Iris pigment epithelial cell (primary cell): ENCODE measurements around the gene CEP192.
"Not testable (repeated sequence)": the region's sequence is repeated elsewhere in the genome, so short reads cannot be mapped to it uniquely, and the experiment has no call there.

Experiments used
- DNase-seq: peaks from one replicate; pipeline ENCODE4 v3.0.0-alpha.2; 2011; ENCODE audit warnings: low read depth

The CEP192 gene, protein sequence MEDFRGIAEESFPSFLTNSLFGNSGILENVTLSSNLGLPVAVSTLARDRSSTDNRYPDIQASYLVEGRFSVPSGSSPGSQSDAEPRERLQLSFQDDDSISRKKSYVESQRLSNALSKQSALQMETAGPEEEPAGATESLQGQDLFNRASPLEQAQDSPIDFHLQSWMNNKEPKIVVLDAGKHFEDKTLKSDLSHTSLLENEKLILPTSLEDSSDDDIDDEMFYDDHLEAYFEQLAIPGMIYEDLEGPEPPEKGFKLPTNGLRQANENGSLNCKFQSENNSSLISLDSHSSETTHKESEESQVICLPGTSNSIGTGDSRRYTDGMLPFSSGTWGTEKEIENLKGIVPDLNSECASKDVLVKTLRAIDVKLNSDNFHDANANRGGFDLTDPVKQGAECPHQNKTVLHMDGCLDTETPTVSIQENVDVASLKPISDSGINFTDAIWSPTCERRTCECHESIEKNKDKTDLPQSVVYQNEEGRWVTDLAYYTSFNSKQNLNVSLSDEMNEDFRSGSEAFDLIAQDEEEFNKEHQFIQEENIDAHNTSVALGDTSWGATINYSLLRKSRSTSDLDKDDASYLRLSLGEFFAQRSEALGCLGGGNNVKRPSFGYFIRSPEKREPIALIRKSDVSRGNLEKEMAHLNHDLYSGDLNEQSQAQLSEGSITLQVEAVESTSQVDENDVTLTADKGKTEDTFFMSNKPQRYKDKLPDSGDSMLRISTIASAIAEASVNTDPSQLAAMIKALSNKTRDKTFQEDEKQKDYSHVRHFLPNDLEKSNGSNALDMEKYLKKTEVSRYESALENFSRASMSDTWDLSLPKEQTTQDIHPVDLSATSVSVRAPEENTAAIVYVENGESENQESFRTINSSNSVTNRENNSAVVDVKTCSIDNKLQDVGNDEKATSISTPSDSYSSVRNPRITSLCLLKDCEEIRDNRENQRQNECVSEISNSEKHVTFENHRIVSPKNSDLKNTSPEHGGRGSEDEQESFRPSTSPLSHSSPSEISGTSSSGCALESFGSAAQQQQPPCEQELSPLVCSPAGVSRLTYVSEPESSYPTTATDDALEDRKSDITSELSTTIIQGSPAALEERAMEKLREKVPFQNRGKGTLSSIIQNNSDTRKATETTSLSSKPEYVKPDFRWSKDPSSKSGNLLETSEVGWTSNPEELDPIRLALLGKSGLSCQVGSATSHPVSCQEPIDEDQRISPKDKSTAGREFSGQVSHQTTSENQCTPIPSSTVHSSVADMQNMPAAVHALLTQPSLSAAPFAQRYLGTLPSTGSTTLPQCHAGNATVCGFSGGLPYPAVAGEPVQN (N-terminal part only)

DNA sequence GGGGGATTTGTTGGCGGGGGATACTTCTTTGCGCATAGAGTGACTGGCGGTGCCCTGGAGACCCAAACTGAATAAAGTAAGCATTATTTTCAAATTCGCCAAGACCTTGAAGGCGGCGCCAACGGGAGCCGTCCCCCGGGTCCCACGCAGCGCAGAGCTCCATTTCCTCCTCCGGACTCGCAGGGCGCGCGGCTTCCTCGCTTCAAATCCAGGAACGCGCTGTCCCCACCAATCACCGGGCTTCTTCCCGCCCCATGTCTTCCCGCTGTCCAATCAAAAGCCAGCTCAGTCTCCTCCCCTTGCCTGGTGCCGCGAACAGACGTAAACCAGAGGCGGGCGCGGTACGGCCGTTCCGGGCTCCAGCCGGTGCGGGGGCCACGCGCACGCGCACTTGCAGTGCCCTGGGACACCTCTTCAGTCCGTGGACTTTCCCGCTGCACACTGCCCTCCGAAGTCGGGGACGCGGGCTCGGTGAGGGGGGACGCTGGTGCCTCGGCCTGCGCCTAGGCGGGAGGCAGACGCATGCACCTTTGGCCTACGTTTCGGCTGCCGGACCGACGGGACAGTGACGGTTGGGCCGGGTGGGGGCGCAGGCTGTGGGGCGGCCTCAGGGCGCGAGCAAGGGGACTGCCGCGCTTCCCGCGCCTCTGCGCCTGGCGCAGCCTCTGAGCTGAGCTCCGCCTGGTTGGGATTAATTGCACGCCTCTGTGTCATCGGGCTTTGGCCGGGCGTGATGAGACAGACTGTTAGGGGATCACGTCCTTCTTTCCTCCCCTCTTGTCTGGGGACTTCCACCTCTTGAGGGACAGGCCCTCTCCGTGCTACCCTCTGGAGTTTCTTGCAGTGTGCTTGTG lies at the start of gene CEP192:
TSS of gene CEP192 (plus strand) at position 396 of the 854 bp plus-strand sequence. CDS start 8,063 bp downstream, outside the sequence.
- peak; percentile 99 for DNase-seq

DNA sequence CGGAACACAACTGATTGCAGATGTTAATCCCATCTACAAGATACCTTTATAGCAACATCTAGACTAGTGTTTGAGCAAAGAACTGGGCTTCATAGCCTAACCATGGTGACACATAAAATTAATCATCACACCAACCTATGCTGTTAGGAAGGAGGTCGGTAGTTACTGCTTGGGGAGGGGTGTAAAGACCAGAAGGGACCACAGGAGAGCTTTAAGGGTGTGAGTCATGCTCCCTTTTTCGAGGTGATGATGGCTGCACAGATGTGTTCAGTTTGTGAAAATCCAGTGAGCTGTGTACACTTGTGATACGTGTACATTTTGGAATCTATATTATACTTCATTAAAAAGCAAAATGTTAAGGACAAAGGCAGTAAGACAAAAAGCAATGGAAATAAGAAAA lies 47.9 kb upstream of the CEP192 start:
- DNase-seq, result no peak

DNA sequence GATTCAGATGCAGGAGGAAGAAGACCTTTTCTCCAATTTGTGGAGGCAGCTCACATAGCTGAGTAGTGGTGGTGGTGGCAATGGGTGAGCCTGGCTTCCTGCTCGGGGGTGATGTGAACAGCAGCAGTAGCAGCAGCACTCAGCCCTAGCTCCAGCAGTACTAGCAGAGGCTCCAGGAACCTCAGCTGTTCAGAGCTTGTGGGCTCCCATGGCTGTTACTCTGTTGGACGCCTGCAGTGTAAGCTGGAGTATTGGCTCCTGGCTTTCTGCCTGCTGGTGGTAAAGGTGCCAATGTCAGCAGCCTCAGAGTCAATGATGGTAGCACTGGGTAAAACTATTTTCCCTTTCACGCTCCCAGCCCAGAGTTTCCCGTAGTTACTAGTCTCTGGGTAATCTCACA lies 46.5 kb upstream of the CEP192 start:
- DNase-seq, result peak; percentile 16

DNA sequence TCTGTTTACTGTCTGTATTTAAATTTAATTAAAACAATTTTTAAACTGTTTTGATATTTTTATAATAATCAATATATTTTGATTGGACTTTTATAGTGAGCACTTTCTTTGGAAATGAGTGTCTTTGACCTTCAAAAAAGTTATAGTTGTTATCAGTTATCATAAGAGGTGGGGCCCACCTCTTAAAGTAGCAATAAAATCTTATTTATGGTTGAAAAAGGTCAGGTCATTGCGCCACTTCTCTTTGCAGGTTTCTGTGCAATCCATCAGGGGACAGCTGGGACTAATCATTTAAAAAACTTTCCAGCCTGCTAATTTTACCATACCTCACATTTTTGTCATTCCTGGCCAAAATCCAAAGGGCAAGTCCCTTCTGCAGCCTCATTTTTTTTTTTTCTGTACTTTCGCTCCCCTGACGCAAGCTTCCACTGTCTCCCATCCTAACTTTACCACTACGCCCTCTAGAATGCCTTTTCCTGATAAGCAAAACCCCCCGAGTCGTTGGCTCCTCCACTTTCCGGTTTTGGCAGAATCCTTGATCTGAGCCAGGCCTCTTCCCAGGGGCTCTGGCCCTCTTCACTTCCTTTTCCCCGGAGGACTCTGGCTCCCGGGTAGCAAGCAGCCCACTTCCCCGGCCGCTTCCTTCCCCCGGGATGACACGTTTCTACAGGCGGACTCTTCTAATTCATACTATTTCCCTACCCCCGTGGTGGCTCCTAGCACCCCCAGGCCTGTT lies 44.4 kb upstream of the CEP192 start:
- DNase-seq, result peak; percentile 87

DNA sequence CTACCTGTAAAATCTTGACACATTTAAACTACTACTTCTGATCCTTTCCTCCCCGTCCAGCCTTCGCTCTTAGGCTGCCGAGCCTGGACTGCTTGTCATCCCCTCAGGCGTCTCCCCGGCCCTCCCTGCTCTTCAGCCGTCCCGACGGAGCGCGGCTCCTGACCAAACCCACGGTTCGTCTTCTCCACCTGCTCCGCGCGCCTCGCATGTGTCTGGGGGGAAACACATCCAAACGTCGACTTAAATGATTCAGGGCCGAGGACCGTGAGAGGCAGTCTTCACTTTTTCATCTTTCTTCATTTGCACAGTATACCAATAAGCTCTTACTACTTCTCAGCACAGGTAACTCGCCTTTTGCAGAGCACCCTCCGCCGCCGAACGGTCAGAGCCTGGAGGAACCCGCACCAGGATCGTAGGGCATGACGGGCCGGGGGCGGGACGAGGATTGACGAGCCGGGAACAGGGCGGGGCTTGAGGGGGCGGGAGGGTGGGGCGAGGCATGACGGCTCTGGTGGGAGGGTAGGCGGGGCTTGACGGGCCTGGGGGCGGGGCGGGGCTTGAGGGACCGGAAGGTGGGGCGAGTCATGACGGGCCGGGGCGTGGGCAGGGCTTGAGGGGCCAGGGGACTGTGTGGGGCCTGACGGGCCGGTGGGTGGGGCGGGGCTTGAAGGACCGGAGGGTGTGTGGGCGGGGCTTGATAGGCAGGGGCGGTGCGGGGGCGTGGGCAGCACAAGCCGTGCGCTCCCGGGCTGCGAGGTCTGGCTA lies 43.7 kb upstream of the CEP192 start, which contains the start of gene SEH1L:
TSS of gene SEH1L (plus strand) at position 727 of the 765 bp plus-strand sequence. CDS start 111 bp downstream, outside the sequence.
- DNase-seq, result peak; percentile 99

DNA sequence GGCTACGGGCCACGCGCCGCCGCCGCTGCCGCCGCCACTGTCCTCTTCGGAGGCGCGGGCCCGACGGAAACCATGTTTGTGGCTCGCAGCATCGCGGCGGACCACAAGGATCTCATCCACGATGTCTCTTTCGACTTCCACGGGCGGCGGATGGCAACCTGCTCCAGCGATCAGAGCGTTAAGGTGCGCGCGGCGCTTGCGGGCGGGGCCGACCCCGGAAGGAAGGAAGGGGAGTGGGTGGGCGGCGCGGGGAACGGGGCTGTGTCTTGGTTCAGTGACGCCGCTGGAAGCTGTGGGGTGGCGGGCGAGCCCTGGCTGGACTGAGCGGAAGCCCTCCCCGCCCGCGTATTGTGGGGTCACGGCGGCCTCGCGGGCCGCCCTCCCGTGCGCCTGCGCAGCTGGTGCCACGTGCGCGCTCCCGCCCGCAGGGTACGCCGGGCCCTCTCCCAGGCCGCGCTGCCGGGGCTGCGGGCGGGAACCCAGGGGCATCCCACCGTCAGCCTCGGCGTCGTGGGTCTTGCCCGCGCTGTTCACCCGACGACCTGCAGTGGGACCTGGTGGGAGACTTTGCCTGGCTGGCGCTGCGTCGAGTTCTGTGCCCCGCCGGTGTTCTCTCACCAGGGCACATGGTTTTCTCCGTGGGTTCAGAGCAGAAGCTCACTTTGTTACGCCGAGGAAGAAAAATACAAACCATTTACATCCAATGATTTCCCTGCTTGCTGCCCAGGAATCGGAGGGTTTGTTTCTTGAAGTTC lies 42.9 kb upstream of the CEP192 start:
- peak; percentile 96 for DNase-seq

DNA sequence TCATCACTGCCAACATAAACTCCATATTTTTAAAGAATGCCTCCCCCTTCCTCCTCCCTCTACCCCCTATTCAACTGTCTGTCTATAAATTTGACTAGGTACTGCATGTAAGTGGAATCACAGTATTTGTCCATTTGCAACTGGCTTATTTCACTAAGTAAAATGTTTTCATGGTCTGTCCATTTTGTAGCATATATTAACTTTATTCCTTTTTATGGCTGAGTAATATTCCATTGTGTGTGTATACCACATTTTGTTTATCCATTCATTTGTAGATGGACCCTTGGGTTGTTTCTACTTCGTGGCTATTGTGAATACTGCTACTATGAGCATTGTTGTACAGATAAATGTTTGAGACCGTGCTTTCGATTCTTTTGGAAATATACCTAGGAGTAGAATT lies 32.7 kb upstream of the CEP192 start:
- DNase-seq, result no peak

DNA sequence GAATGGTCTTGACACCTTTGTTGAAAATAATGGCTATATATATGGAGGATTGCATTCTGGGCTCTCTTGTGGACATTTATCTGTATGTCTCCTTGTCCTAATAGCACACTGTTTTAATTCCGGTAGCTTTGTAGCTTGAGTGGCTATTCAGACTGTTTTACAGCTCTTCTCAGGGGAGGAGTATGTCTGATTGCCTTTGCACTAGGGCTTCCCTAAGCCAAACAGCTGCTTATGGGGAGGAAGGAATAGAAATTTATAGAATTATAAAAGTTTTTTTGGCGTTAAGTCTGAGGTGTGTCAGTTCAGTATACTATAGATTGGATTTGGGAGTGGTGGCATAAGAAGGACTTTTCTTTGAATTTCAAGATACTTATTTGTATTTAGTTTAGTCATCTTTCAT lies 30.8 kb upstream of the CEP192 start:
- no peak for DNase-seq

DNA sequence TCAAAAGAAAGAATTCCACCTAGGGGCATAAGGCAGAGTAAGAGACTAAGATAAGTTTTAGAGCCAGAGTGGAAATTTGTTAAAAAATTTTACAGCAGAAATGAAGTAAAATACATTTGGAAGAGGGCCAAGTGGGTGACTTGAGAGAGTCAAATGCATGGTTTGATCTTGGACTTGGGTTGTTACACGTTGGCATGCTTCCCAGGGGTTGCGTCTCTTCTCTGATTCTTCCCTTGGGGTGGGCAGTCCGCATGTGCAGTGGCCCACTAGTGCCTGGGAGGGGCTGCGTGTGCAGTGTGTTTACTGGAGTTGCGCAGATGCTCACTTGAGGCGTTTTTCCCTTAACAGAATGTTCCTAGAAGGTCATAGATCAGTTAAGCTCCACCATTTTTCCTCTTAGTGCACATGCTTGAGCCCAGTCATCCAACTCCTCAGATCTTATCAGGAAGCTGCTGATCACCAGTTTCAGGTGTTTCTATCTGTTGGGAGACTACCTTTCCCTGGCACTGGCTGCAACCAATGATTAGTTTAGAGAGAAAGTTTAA lies 30.2 kb upstream of the CEP192 start:
- DNase-seq, result peak; percentile 16

DNA sequence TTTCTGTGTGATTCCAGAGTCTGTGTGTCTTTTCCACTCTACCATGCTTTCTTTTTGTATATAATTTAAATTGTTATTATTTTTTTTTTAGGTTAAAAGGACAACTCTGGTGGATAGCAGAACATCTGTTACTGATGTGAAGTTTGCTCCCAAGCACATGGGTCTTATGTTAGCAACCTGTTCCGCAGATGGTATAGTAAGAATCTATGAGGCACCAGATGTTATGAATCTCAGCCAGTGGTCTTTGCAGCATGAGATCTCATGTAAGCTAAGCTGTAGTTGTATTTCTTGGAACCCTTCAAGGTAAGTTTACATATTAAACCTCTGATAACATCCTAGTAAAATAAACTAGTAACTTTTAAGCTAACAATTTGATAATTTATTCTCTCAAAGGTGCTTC lies 28.1 kb upstream of the CEP192 start:
- DNase-seq, result no peak

DNA sequence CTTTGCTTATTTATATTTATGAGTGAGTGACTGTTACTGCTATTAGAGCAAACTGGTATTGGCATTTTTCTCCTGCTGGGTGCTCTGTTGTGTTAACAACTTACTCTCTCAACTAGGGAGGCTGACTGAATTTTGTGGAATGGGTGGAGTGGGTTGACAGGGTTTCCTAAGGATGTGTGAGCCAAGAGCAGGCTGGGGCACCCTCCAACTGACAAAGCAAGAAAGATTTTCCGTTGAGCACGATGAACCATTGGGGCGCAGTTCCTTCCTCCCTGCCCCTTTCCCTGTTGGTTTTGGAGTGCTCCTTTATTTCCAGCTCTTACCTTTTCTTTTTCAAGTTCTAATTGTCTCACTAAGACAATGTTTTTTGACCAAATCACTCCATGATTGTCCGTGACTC lies 23.0 kb upstream of the CEP192 start:
- no peak for DNase-seq

DNA sequence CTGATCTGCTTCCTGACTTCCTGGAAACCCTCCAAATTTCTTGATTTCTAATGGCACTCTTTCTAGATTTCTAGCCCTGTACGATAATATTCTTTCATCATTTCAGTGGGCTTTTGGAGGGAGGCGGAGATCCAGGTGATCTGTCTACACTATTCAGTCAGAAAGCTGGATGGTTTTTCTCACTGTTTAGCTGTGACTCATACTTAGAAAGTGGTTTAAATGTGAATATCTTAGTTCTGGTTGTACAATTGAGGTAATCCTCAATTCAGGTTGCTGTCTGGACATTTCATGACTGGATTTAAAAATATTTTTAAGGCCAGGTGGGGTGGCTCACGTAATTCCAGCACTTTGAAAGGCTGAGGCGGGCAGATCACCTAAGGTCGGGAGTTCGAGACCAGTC lies 22.5 kb upstream of the CEP192 start:
- no peak for DNase-seq

DNA sequence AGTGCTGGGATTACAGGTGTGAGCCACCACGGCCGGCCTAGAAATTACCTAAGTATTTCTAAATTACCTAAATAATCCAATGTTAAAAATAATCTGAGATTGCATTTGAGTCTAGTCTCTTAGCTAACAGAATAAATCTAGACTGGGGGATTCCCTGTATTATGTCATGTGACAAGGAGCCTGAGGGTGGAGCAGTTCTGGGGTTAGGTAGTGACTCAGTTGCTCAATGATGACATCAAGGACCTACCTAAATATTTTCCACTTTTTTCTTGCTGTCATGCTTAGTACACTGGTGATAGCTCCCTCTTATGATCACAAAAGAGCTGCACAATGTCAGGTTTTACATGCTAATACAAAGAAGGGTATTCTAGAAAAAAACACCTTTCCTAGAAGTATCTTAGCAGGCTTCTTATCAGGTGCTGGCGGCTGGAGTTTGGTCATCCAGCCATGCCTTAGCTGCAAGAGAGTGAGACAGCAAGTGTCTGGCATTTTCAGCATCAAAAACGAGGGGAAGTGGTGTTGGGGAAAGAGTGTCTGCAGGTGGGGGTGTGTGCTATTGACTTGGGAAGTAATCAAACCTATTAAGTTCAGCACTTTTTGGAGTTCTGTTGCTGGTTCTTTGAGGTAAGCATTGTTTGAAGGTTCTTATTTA lies 17.5 kb upstream of the CEP192 start:
- peak; percentile 20 for DNase-seq

DNA sequence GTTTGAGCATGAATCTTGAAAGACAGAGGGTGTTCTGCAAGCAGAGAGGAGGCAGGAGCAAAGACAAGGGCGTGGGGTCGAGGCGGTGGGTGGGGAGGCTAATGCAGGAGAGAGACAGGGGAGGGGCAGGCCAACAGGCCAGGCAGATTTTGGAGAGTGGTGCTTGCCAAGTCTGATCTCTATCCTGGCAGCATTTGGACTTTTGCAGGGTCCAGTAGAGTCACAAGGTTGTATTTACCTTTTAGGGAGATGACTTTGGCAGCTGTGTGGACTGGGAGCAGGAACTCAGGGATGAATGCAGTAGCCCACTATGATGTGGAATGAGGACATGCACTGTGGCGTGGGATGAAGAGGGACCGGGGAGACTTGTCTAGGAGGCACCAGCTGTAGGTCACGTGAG lies 15.7 kb upstream of the CEP192 start:
- no peak for DNase-seq

DNA sequence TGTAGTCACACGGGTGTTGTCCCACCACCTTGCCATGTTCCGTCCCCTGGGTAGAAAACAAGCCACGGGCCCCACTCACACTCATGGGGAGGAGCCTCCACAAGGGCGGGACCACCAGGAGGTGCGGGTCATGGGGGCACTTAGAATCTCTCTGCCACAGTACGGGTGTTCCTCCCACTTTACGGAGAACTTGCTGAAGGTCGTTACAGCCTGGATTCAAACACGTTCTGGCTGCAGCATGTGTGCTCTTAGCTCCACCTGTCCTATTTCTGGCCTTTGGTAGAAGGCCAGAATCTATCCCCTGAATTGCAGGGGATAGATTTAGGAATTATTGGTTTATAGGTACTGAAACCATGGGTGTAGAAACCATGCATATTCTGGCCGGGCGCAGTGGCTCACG lies 14.9 kb upstream of the CEP192 start:
- no peak for DNase-seq

DNA sequence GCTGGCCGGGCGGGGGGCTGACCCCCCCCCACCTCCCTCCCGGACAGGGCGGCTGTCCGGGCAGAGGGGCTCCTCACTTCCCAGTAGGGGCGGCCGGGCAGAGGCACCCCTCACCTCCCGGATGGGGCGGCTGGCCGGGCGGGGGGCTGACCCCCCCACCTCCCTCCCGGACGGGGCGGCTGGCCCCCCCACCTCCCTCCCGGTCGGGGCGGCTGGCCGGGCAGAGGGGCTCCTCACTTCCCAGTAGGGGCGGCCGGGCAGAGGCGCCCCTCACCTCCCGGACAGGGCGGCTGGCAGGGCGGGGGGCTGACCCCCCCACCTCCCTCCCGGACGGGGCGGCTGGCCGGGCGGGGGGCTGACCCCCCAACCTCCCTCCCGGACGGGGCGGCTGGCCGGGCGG lies 11.1 kb upstream of the CEP192 start:
- DNase-seq, result not testable (repeated sequence)

DNA sequence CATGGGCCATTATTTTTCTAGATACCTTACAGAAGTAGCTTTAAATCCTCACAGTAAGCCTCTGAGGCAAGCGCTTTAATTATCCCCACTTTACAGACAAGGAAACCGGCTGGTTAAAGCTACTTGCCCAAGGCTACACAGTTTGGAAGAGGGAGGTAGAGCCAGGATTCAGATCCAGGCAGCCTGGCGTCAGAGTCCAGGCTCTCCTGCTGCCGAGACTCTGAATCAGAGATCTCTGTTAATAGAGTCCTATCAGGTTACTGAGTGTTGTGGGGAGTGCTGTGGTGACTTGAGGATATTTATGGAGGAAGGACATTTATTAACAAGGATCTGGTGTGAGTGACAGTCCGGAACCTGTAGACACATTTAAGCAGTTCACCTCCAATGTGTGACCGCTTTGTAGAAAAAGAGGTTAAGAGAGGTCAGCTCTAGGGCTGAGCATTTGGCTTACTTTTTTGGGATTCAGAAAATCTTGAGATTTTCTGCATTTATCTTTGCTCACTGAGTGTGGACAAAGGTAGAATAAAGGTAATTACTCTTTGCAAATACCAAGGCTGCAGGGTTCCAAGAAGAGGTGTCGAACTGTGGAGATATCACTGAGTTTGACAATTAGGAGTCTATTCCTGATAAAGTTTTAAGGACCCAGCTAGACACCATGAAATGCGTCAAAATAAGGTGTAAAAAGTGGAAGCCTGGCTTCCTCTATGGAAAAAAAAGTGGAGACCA lies 1.6 kb upstream of the CEP192 start:
- no peak for DNase-seq
